OCI-LY7 (cell line): ENCODE measurements around the gene FAM234B. TPM values are rescaled to one million over a fixed set of nuclear protein-coding genes. Genes with fewer than 3 reads are reported as not detected.

Experiments used
- BruUV-seq: library from RNA; stranded (reverse); fragments of 400-500 nt; replicated peaks from 2 replicates; lab custom pipeline; 2021; lab: Mats Ljungman, UMichigan
- CTCF ChIA-PET: fragments of 300-600 bp; sonication (Branson Sonifier 250); formaldehyde crosslinking; loops from one replicate; lab custom pipeline; 2022; ENCODE audit warnings: antibody characterized with exemption; ENCODE audit not compliant: unreplicated experiment; lab: Charles Lee
- POLR2A ChIA-PET: fragments of 300-600 bp; sonication (Branson Sonifier 250); formaldehyde crosslinking; loops from one replicate; lab custom pipeline; 2022; ENCODE audit warnings: antibody characterized with exemption; lab: Charles Lee
- DNase-seq: peaks from one replicate; pipeline ENCODE4 v3.0.0-alpha.2; 2015; ENCODE audit warnings: low spot score
- H2AFZ ChIP-seq: fragments of 200-600 bp; sonication (generic), shearing (Covaris generic); 2 replicates; pipeline ENCODE4 v1.6.1; 2014; ENCODE audit warnings: mild to moderate bottlenecking, antibody characterized with exemption, low read length, moderate library complexity
- H3K27ac ChIP-seq: fragments of 200-600 bp; sonication (generic); 2 replicates; pipeline ENCODE4 v1.5.1; 2014; ENCODE audit warnings: mixed run types, low read depth, mild to moderate bottlenecking, moderate library complexity, low read length, inconsistent platforms; ENCODE audit not compliant: poor library complexity, severe bottlenecking
- H3K36me3 ChIP-seq: fragments of 200-600 bp; sonication (generic); 2 replicates; pipeline ENCODE4 v1.6.1; 2014; ENCODE audit warnings: mild to moderate bottlenecking, antibody characterized with exemption, low read length, moderate library complexity, mixed read lengths; ENCODE audit not compliant: insufficient read depth
- H3K4me1 ChIP-seq: fragments of 200-600 bp; sonication (generic); 2 replicates; pipeline ENCODE4 v1.5.1; 2014; ENCODE audit warnings: mild to moderate bottlenecking, low read length; ENCODE audit not compliant: insufficient read depth, poor library complexity, severe bottlenecking
- H3K4me2 ChIP-seq: fragments of 200-600 bp; sonication (generic); 2 replicates; pipeline ENCODE4 v1.6.1; 2014; ENCODE audit warnings: mild to moderate bottlenecking, low read length
- H3K4me3 ChIP-seq: fragments of 200-600 bp; sonication (generic); 2 replicates; pipeline ENCODE4 v1.5.1; 2014; ENCODE audit warnings: mild to moderate bottlenecking, low read depth, low read length; ENCODE audit not compliant: poor library complexity, severe bottlenecking
- H3K79me2 ChIP-seq: fragments of 200-600 bp; sonication (generic); 2 replicates; pipeline ENCODE4 v1.6.1; 2016; ENCODE audit warnings: low read depth, mild to moderate bottlenecking, low read length, moderate library complexity, mixed read lengths; ENCODE audit not compliant: insufficient read depth
- H3K9me2 ChIP-seq: fragments of 200-600 bp; sonication (generic); 2 replicates; pipeline ENCODE4 v1.6.1; 2016; ENCODE audit warnings: mild to moderate bottlenecking, low read length, mixed read lengths; ENCODE audit not compliant: insufficient read depth
- H3K9me3 ChIP-seq: fragments of 200-600 bp; sonication (generic); 2 replicates; pipeline ENCODE4 v1.6.1; 2014; ENCODE audit warnings: mild to moderate bottlenecking, mixed run types, low read length, mixed read lengths
- H4K20me1 ChIP-seq: fragments of 200-600 bp; sonication (generic); 2 replicates; pipeline ENCODE4 v1.6.1; 2014; ENCODE audit warnings: mild to moderate bottlenecking, antibody characterized with exemption, low read length, moderate library complexity, mixed read lengths; ENCODE audit not compliant: insufficient read depth
- EZH2phosphoT487 ChIP-seq: fragments of 200-600 bp; sonication (generic); IDR thresholded peaks from 2 replicates; pipeline ENCODE4 v1.6.1; 2018; ENCODE audit warnings: low read depth, borderline replicate concordance, mild to moderate bottlenecking, mixed run types, antibody characterized with exemption, low read length, moderate library complexity, mixed read lengths
- intact Hi-C: fragments of 100-400 bp; cut with micrococcal nuclease; formaldehyde crosslinking; loops from one replicate; pipeline ENCODE4 v1.10.0; 2022; ENCODE audit not compliant: unreplicated experiment
- total RNA-seq, 2 experiments: library from RNA; depleted of rRNA in 1 of 2; stranded (reverse); fragments of >200 nt in 1 of 2; shearing (Covaris generic) in 1 of 2; gene quantifications; 2 replicates each; pipeline ENCODE4 v1.2.3, GENCODE V29; 2014 to 2022
- TF ChIP-seq, protein P1 (sequence below): fragments of 200-600 bp; sonication (generic); conservative IDR thresholded peaks from 2 replicates; pipeline ENCODE4 v1.5.1; 2014; ENCODE audit warnings: mild to moderate bottlenecking, antibody characterized with exemption, low read length, moderate library complexity, mixed read lengths

The FAM234B gene
- total RNA-seq, 2 experiments from 2014 or later = 4.7 to 7.0 TPM

DNA sequence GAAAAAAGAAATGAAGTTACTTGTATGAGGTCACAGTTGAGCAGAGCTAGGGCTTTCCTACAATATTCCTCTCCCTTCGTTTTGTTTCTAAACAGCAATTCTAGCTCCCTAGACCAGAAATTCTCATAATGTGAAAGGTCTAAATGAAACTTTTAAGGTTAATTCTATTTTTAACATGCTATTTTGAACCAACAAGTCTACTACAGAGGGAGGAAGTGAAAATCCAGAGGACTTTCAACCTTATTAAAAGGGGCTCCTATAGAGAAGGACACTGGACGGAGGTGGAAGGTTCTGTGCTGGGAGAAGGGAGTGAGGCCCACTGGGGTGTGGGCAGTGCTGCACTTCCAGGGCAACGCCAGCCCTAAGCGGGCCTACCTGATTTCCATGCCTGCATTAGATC, 45.9 kb downstream of the FAM234B start:
- ChIA-PET CTCF (no interaction called here), POLR2A (no interaction called here)
- H2AFZ ChIP-seq = no peak overlapping the region
- no peak for TF ChIP-seq EZH2phosphoT487
- TF ChIP-seq, protein P1, sequence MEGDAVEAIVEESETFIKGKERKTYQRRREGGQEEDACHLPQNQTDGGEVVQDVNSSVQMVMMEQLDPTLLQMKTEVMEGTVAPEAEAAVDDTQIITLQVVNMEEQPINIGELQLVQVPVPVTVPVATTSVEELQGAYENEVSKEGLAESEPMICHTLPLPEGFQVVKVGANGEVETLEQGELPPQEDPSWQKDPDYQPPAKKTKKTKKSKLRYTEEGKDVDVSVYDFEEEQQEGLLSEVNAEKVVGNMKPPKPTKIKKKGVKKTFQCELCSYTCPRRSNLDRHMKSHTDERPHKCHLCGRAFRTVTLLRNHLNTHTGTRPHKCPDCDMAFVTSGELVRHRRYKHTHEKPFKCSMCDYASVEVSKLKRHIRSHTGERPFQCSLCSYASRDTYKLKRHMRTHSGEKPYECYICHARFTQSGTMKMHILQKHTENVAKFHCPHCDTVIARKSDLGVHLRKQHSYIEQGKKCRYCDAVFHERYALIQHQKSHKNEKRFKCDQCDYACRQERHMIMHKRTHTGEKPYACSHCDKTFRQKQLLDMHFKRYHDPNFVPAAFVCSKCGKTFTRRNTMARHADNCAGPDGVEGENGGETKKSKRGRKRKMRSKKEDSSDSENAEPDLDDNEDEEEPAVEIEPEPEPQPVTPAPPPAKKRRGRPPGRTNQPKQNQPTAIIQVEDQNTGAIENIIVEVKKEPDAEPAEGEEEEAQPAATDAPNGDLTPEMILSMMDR = no peak
- H3K9me2 ChIP-seq = no peaks in the 10 kb centered on the region; the same call in 1 of the 2 replicates
- no peaks in the 10 kb centered on the region for H3K79me2 ChIP-seq
- no peaks in the 10 kb centered on the region for H3K9me3 ChIP-seq
- H3K4me3 ChIP-seq = no peak overlapping the region
- no peak for DNase-seq
- no peak overlapping the region for H3K4me2 ChIP-seq
- intact Hi-C loops = no loop called here
- peaks cover 5% of the 10 kb centered on the region for H3K4me1 ChIP-seq
- H3K36me3 ChIP-seq = no peaks in the 10 kb centered on the region
- no peak overlapping the region for H3K27ac ChIP-seq
- no peaks in the 10 kb centered on the region for H4K20me1 ChIP-seq
- no TSS peak for BruUV-seq

DNA sequence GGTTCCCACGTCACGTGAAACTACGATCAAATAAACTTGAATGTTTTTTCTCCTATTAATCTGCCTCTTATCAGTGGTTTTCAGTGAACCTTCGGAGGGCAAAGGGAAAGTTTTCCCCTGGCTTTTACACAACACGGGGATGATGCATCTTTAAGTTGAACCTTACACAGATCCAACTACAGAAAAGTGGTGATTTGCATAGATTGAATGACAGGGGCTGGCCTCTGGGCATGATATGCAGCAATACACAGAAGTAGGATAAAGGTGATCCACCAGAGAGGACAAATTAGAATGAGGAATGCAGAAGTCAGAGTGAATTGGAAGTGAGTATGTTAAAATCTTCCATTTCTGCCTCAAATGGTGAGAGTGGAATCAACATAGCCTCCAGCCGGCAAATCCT, 47.7 kb downstream of the FAM234B start:
- TF ChIP-seq EZH2phosphoT487 = no peak
- TF ChIP-seq, protein P1 = no peak
- Histone ChIP-seq H4K20me1 (no peaks in the 10 kb centered on the region), H2AFZ (no peak overlapping the region), H3K4me2 (no peak overlapping the region), H3K36me3 (no peaks in the 10 kb centered on the region), H3K9me3 (no peaks in the 10 kb centered on the region), H3K27ac (no peak overlapping the region), H3K4me1 (peaks cover 5% of the 10 kb centered on the region), H3K4me3 (no peak overlapping the region), H3K9me2 (no peaks in the 10 kb centered on the region), H3K79me2 (no peaks in the 10 kb centered on the region)
- intact Hi-C loops = no loop called here
- no TSS peak for BruUV-seq
- ChIA-PET POLR2A (no interaction called here), CTCF (no interaction called here)
- no peak for DNase-seq

DNA sequence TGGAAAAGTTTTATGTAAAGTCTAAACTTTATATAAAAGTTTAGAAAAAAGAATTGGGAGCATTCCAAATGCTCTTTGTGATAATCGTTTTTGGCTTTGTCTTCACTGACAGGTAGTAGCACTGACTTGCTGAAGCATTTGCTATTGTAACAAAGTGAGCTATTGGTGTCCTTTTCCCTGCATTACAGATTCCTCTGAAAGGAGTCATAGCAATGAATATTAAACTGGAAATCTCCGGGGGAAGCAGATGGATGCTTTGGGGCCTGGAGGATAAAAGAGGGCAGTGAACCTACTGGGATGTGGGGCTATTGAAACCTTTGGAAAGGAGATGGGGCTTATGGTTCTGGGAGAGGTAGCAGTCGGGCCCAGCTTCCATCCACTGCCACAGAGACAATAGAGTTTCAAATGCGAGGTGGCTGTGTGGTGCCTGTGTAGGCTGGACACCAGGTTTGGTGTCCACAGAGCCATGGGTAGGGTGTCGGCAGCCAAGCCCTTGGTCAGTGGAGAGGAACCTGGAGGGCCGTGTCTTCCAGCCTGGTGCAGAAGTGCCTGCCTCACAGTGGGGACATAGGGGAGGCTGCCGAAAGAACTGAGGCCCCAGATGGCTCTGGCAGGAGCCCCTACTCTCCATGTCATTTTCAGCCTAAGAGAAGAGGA, 49.1 kb downstream of the FAM234B start:
- H4K20me1 ChIP-seq = no peaks in the 10 kb centered on the region
- no peaks in the 10 kb centered on the region for H3K79me2 ChIP-seq
- no peaks in the 10 kb centered on the region for H3K9me2 ChIP-seq
- H3K27ac ChIP-seq = no peak overlapping the region
- no peak overlapping the region for H2AFZ ChIP-seq
- CTCF ChIA-PET = no interaction called here
- H3K9me3 ChIP-seq = no peaks in the 10 kb centered on the region
- H3K4me1 ChIP-seq = peaks cover 5% of the 10 kb centered on the region
- no peaks in the 10 kb centered on the region for H3K36me3 ChIP-seq
- POLR2A ChIA-PET = no interaction called here
- H3K4me3 ChIP-seq = no peak overlapping the region
- no peak for DNase-seq
- H3K4me2 ChIP-seq = no peak overlapping the region
- TF ChIP-seq, protein P1 = no peak
- TF ChIP-seq EZH2phosphoT487 = no peak
- intact Hi-C loops = no loop called here
- no TSS peak for BruUV-seq
